ENCODE data around the gene EIF4EBP2.

The EIF4EBP2 gene

DNA sequence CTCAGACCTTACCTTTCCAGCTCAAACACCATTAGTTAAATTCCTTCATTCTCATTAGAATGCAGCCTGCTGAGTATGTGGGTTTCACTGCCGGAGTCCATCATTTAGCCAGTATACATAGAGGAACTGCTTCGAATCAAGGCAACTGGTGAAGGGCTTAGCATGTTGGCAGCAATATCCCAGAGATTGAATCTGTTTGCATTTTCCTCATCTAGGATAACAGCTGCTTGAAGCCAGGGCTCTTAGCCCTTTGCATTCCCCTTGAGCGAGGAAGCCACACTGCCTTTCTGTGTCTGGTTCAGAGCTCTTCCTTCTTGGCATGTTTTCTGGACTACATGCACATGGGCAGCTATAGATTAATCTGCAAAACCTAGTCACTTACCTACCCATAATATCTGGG is 22.9 kb downstream of the EIF4EBP2 start:
- TF ChIP-seq, protein P1, sequence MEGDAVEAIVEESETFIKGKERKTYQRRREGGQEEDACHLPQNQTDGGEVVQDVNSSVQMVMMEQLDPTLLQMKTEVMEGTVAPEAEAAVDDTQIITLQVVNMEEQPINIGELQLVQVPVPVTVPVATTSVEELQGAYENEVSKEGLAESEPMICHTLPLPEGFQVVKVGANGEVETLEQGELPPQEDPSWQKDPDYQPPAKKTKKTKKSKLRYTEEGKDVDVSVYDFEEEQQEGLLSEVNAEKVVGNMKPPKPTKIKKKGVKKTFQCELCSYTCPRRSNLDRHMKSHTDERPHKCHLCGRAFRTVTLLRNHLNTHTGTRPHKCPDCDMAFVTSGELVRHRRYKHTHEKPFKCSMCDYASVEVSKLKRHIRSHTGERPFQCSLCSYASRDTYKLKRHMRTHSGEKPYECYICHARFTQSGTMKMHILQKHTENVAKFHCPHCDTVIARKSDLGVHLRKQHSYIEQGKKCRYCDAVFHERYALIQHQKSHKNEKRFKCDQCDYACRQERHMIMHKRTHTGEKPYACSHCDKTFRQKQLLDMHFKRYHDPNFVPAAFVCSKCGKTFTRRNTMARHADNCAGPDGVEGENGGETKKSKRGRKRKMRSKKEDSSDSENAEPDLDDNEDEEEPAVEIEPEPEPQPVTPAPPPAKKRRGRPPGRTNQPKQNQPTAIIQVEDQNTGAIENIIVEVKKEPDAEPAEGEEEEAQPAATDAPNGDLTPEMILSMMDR (IDR thresholded peaks at IDR 0.05) = no peak

DNA sequence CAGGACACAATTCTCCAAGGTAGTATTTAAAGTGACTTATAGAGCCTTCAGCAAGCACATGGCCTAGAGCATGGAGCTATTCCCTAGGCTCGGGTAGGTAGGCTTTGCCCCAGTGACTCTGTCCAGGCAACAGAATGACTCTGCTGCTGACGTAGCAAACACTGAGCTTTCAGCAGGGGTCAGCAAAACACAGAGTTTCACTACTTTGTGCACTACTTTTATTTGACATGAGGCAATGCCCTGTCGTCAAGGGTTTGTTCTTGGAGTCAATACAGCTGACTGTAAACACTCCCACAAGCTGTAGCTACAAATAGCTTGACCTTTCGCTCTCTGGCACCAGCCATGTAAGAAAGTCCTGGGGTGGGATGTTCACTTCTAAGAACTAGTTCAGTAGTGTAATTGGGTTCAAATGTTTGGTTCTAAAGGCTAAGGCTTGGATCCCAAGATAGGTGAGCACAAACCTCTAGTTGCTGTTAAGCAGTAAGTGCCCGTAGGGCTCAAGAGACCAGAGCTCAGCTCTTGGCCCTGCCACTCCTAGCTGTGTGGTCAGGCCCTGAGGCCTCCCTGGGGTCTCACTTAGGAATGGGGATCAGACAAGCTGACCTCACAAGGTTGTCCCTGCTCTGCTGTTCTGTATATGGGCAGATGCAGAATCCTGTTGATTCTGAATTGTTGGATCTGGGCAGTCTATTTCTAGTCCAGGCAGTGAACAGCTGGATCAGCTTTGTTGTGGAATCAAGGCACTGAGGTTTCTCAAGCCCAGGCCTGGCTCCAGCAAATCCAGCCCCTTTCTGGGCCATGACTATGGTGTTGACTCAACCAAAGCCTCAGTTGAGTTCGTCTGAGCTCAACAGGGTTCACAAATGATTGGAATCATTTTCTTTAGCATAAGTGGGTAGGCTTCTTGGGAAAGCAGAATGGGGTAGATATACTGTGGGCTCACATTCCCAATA is 26.8 kb downstream of the EIF4EBP2 start:
- TF ChIP-seq, protein P1 (IDR thresholded peaks at IDR 0.05) = no peak

DNA sequence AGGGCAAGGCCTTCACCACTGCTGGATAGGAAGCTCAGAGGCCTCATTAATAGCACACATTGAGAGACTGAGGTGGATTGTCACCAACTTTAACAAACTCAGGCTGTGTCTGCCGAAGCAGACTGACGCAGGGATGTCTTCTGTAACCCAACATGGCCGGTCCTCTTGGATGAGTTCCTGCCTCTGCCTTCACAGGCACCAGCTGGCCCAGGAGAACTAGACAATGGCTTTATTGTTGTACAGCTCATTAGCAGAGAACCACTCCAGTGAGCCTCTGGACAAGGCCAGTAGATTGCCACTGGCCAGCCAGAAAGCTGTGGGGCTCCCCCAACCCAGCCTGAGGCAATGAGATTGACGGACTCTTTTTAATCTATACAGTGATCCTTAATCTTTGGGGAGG is 28.2 kb downstream of the EIF4EBP2 start:
- TF ChIP-seq, protein P1 (IDR thresholded peaks at IDR 0.05) = no peak

DNA sequence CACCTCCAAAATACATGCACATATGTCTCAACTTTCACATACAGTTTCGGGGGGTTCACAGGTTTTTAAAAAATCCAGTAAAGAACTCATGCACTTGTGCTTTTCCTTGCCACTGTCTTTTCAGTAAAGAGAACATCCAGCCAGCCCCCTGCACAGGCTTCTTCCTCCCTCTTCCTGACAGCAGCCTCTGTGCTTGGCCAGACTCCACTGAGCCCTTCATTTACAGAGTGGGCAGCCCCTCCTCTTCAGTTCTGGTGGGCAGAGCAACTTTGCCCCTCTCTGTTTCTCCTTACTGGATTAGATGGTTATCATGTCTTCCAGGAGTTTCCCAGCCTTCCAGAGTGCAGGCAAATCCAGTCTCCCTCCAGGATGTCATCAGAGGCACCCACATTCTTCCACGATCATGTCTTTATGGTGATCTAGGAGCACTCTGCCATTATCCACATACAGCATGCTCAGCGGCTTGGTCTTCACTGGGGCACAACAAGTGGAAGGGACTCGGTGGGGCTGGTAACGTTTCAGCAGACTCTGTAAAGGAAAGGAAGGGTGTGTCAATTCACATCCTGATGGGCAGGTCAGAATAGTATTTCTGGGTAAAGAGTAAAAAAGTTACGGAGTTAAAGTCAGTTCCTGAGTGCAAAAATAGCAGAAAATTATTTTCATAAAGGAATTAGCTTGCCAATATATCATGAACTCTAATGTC is 28.8 kb downstream of the EIF4EBP2 start:
- TF ChIP-seq, protein P1 (IDR thresholded peaks at IDR 0.05) = no peak

DNA sequence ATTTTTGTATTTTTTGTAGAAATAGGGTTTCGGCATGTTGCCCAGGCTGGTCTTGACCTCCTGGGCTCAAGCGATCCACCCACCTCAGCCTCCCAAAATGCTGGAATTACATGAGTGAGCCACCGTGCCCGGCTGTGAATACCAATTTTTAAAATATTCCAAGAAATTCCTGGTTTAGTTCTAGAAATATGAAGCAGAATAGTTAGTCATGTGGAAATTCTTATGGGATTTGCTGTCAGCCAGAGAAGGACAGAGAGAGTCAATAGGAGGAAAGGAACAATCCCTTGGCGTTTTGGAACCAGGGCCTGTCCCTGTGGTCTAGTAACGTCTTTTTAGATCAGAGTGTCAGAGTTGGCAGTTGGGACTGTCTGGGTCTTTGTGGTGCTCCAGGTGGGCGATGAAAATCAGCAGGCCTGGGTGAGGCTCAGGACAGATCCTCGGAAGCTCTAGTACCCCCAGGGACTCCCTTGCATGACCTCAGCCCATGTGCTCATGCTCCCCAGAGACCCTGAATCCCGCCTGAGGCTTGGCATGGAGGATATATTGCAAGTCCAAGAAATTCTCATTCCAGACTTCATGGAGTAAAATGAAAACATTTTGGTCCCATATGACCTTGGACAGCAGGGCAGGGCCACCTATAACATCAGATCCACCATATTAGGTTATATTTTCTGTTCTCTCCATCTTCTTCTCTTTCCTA is 29.8 kb downstream of the EIF4EBP2 start:
- TF ChIP-seq, protein P1 (IDR thresholded peaks at IDR 0.05) = no peak

DNA sequence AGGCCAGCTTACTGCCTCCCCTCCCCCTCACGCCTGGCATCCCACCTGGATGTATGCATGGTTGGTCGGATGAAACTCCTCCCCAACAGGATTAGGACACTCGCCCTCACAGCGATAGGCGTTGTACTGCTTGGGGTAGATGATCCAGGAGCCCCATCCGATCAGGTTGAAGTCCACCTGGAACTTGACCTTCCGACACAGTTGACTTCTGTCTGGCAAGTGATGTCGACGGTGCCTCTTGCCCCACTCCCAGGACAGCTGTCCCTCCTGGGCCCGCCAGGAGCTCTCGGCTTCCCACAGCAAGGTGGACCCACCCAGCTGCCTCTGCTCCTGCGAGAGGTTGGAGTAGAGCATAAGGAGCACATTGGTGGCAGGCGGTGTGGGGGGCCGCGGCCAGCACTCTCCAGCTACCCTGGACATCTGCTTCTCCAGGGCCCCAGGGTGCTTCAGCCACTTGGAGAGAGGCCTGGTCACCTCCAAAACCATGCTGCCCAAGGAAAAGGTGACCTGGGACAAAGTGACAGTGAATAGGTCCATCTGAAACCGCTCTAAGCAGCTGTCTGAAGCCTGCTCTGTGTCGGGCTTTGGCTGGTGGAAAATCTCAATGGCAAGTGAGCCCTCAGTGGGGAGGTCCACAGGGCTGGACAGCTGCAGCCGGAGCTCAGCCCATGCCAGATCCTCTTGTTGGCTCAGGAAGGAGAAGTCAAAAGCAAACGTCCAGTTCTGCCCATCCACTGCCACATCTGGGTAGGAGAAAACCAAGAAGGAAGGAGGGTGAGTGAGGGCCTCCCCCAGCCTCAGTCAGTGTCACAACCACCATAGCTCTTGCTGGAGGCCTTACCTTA is 31.5 kb downstream of the EIF4EBP2 start:
- TF ChIP-seq, protein P1 (IDR thresholded peaks at IDR 0.05) = no peak

DNA sequence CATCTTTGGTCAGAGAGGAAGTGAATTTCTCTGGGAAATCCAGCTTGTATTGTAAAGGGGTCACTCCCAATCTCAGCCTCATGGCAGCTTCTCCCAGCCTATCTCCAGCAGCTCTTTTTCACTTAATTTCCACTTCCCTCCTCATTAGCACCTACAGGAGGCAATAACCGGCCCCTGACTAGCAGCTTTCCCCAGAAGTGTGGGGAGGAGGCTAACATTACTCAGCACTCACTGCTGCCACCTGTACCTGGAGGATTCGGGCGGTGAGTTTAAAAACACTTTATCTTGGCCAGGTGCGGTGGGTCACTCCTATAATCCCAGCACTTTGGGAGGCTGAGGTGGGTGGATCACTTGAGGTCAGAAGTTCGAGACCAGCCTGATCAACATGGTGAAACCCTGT is 33.8 kb downstream of the EIF4EBP2 start:
- TF ChIP-seq, protein P1 (IDR thresholded peaks at IDR 0.05) = no peak

Data from LNCAP (cell line).